HCT116 (cell line): ENCODE results near the gene MAU2. TPM values are rescaled to one million over a fixed set of nuclear protein-coding genes. Genes with fewer than 3 reads are reported as not detected.

ENCODE experiments used
- ATAC-seq: fragments of 200-7000 bp; cut with Tn5 transposase; 2 replicates; pipeline ENCODE4 v1.9.1; 2020; ENCODE audit warnings: mild to moderate bottlenecking, moderate library complexity
- BruUV-seq: library from RNA; stranded (reverse); fragments of 400-500 nt; replicated peaks from 2 replicates; lab custom pipeline; 2021; lab: Mats Ljungman, UMichigan
- CTCF ChIA-PET: fragments of 300-600 bp; sonication (Branson Sonifier 250); formaldehyde crosslinking; loops from one replicate; lab custom pipeline; 2021; ENCODE audit warnings: antibody characterized with exemption; lab: Charles Lee
- POLR2A ChIA-PET: fragments of 300-600, 350-600 bp; sonication (Branson Sonifier 250); formaldehyde crosslinking; loops from one replicate; lab custom pipeline; 2021; ENCODE audit warnings: antibody characterized with exemption; lab: Charles Lee
- RAD21 ChIA-PET, 2 experiments: fragments of 300-600 bp; sonication (Branson Sonifier 250); formaldehyde crosslinking; loops; one replicate each; lab custom pipeline; 2023; ENCODE audit warnings: low total read pairs in 2 of 2; ENCODE audit not compliant: uncharacterized antibody in 2 of 2, unreplicated experiment in 2 of 2, low non-redundant PET in 1 of 2; lab: Charles Lee
- DNase-seq: peaks from one replicate; pipeline ENCODE4 v3.0.0-alpha.2; 2010; ENCODE audit warnings: low read depth, low spot score
- H2AFZ ChIP-seq: fragments of 200-600 bp; shearing (Covaris generic), sonication (generic); 2 replicates; pipeline ENCODE4 v1.6.1; 2017; ENCODE audit warnings: low read depth, mixed run types, mixed read lengths, antibody characterized with exemption, low read length; ENCODE audit not compliant: poor library complexity, severe bottlenecking
- H3K27ac ChIP-seq: 2 replicates; pipeline ENCODE4 v1.5.1; 2012; ENCODE audit warnings: low read depth, low read length
- H3K27me3 ChIP-seq: fragments of 200-600 bp; sonication (generic); 2 replicates; pipeline ENCODE4 v1.6.1; 2016; ENCODE audit warnings: mixed run types, low read length, mixed read lengths; ENCODE audit not compliant: insufficient read depth
- H3K36me3 ChIP-seq, 2 experiments: fragments of 200-500 bp in 1 of 2; fragments of 200-600 bp in 1 of 2; sonication (Bioruptor generic) in 1 of 2; sonication (generic) in 1 of 2; 2 replicates each; pipeline versions ENCODE4 v1.5.1 to v1.6.1; 2014 to 2016; ENCODE audit warnings: low read length in 2 of 2, inconsistent platforms in 1 of 2, mixed read lengths in 1 of 2, mixed run types in 1 of 2; ENCODE audit not compliant: insufficient read depth in 2 of 2, control insufficient read depth in 1 of 2
- H3K4me1 ChIP-seq, 2 experiments: fragments of 200-600 bp in 1 of 2; sonication (generic) in 1 of 2; 2 replicates each; pipeline versions ENCODE4 v1.5.1 to v1.6.1; 2012 to 2017; ENCODE audit warnings: low read length in 2 of 2, inconsistent platforms in 1 of 2, mild to moderate bottlenecking in 1 of 2, mixed read lengths in 1 of 2, mixed run types in 1 of 2, moderate library complexity in 1 of 2; ENCODE audit not compliant: insufficient read depth in 2 of 2, control insufficient read depth in 1 of 2
- H3K4me2 ChIP-seq: fragments of 200-600 bp; sonication (generic); 2 replicates; pipeline ENCODE4 v1.6.1; 2017; ENCODE audit warnings: mixed run types, low read length, mixed read lengths
- H3K4me3 ChIP-seq, 2 experiments: fragments of 200-600 bp in 1 of 2; sonication (generic) in 1 of 2; replicated peaks in 1 of 2; 2 replicates each; pipeline ENCODE4 v1.5.1; 2011 to 2016; ENCODE audit warnings: low read length in 2 of 2, control low read depth in 1 of 2, low read depth in 1 of 2, mild to moderate bottlenecking in 1 of 2, mixed read lengths in 1 of 2, mixed run types in 1 of 2
- H3K79me2 ChIP-seq: fragments of 200-600 bp; sonication (generic); 2 replicates; pipeline ENCODE4 v1.6.1; 2017; ENCODE audit warnings: mild to moderate bottlenecking, mixed run types, low read length, moderate library complexity, mixed read lengths; ENCODE audit not compliant: insufficient read depth
- H3K9ac ChIP-seq: fragments of 200-600 bp; sonication (generic); 2 replicates; pipeline ENCODE4 v1.6.1; 2016; ENCODE audit warnings: low read length, mixed read lengths
- H3K9me2 ChIP-seq: fragments of 200-600 bp; sonication (generic), shearing (Covaris generic); 2 replicates; pipeline ENCODE4 v1.6.1; 2017; ENCODE audit warnings: mixed run types, mild to moderate bottlenecking, moderate library complexity; ENCODE audit not compliant: insufficient read depth
- H3K9me3 ChIP-seq, 2 experiments: fragments of 200-500 bp in 1 of 2; fragments of 200-600 bp in 1 of 2; sonication (Bioruptor generic) in 1 of 2; sonication (generic) in 1 of 2; 2 replicates each; pipeline ENCODE4 v1.6.1; 2014 to 2017; ENCODE audit warnings: low read length in 2 of 2, mixed read lengths in 2 of 2, inconsistent platforms in 1 of 2, low read depth in 1 of 2, mild to moderate bottlenecking in 1 of 2, mixed run types in 1 of 2, moderate library complexity in 1 of 2; ENCODE audit not compliant: control insufficient read depth in 1 of 2, insufficient read depth in 1 of 2
- H4K20me1 ChIP-seq: fragments of 200-600 bp; sonication (generic), shearing (Covaris generic); 2 replicates; pipeline ENCODE4 v1.6.1; 2017; ENCODE audit warnings: mixed run types, mild to moderate bottlenecking, moderate library complexity; ENCODE audit not compliant: insufficient read depth
- CTCF ChIP-seq, 3 experiments: fragments of 200-600 bp in 1 of 3; sonication (generic) in 1 of 3; IDR thresholded peaks in 2 of 3; conservative IDR thresholded peaks in 1 of 3; 2 replicates each; pipeline ENCODE4 v1.5.1; 2012 to 2017; ENCODE audit warnings: low read depth in 2 of 3, low read length in 2 of 3, antibody characterized with exemption in 1 of 3, borderline replicate concordance in 1 of 3, control low read depth in 1 of 3, mild to moderate bottlenecking in 1 of 3, mixed read lengths in 1 of 3, mixed run types in 1 of 3, moderate library complexity in 1 of 3; ENCODE audit not compliant: insufficient read depth in 1 of 3
- EGR1 ChIP-seq: IDR thresholded peaks from 2 replicates; pipeline ENCODE4 v1.6.1; 2012; ENCODE audit warnings: low read depth
- ELF1 ChIP-seq: IDR thresholded peaks from 2 replicates; pipeline ENCODE4 v1.6.1; 2012; ENCODE audit warnings: low read depth, borderline replicate concordance
- EZH2 ChIP-seq: fragments of 200-600 bp; sonication (generic); IDR thresholded peaks from 2 replicates; pipeline ENCODE4 v1.6.1; 2017; ENCODE audit warnings: antibody characterized with exemption, mixed run types
- EZH2phosphoT487 ChIP-seq: fragments of 200-600 bp; IDR thresholded peaks from 2 replicates; pipeline ENCODE4 v1.6.1; 2018; ENCODE audit warnings: antibody characterized with exemption, borderline replicate concordance
- FOSL1 ChIP-seq: IDR thresholded peaks from 2 replicates; pipeline ENCODE4 v1.6.1; 2012; ENCODE audit warnings: low read depth
- MAX ChIP-seq: IDR thresholded peaks from 2 replicates; pipeline ENCODE4 v1.6.1; 2012
- POLR2A ChIP-seq: IDR thresholded peaks from 2 replicates; pipeline ENCODE4 v1.7.0; 2011; ENCODE audit warnings: borderline replicate concordance; ENCODE audit not compliant: insufficient read depth, insufficient read length; ENCODE audit errors: extremely low read depth
- POLR2AphosphoS5 ChIP-seq: IDR thresholded peaks from 2 replicates; pipeline ENCODE4 v1.6.1; 2011; ENCODE audit warnings: mild to moderate bottlenecking, low read depth, low read length, moderate library complexity
- REST ChIP-seq: IDR thresholded peaks from 2 replicates; pipeline ENCODE4 v1.6.1; 2012; ENCODE audit warnings: low read depth
- TCF7L2 ChIP-seq: IDR thresholded peaks from 2 replicates; pipeline ENCODE4 v1.7.0; 2011; ENCODE audit warnings: borderline replicate concordance, inconsistent platforms; ENCODE audit not compliant: insufficient read depth, insufficient read length; ENCODE audit errors: extremely low read depth
- YY1 ChIP-seq: IDR thresholded peaks from 2 replicates; pipeline ENCODE4 v1.6.1; 2011; ENCODE audit warnings: low read length, low read depth, moderate library complexity, mild to moderate bottlenecking; ENCODE audit not compliant: insufficient replicate concordance; ENCODE audit errors: extremely low read depth
- ZBTB33 ChIP-seq: IDR thresholded peaks from 2 replicates; pipeline ENCODE4 v1.6.1; 2011; ENCODE audit warnings: mild to moderate bottlenecking, low read length, moderate library complexity; ENCODE audit not compliant: insufficient replicate concordance; ENCODE audit errors: extremely low read depth
- ZFX ChIP-seq: fragments of 450-650 bp; IDR thresholded peaks from 2 replicates; pipeline ENCODE4 v1.6.1; 2017
- intact Hi-C: fragments of 100-400 bp; cut with micrococcal nuclease; formaldehyde crosslinking; loops from 2 replicates; pipeline ENCODE4 v1.10.0; 2022
- total RNA-seq: library from RNA; stranded (reverse); gene quantifications from one replicate; pipeline ENCODE4 v1.2.1, GENCODE V29; 2021; ENCODE audit not compliant: unreplicated experiment

The MAU2 gene
- total RNA-seq, 1 experiment from 2014 or later = 36.2 TPM

- TF ChIP-seq CTCF (IDR thresholded peaks at IDR 0.05 in 2 of 3, conservative IDR thresholded peaks at IDR 0.05 in 1 of 3; ENCODE audit: borderline replicate concordance in 1 of 3, insufficient read depth in 1 of 3, low read depth in 2 of 3, low read length in 2 of 3) (no peak), EZH2phosphoT487 (no peak), POLR2AphosphoS5 (no peak)
Measured at GRCh38 chr19:19278315-19278714, 42.3 kb upstream of the MAU2 start (continued).

- ChIA-PET CTCF (no interaction called here), RAD21 (no interaction called here), POLR2A (no interaction called here)
- H3K9ac ChIP-seq = no peak overlapping the region
- H3K4me3 ChIP-seq = no peak overlapping the region
- H3K4me2 ChIP-seq = no peak overlapping the region
- DNase-seq (no peak), ATAC-seq (no peak)
- TF ChIP-seq REST (no peak), POLR2A (no peak), YY1 (no peak), ELF1 (no peak), EGR1 (no peak), ZFX (no peak), TCF7L2 (no peak), ZBTB33 (no peak), EZH2 (no peak), FOSL1 (no peak), MAX (no peak)
- no peaks in the 10 kb centered on the region for H3K4me1 ChIP-seq
- intact Hi-C loops = no loop called here
- no peaks in the 10 kb centered on the region for H3K79me2 ChIP-seq
- no peak overlapping the region for H3K27ac ChIP-seq
- H3K9me3 ChIP-seq = no peaks in the 10 kb centered on the region
- no peaks in the 10 kb centered on the region for H4K20me1 ChIP-seq
- no peaks in the 10 kb centered on the region for H3K9me2 ChIP-seq
- no TSS peak for BruUV-seq
- H3K27me3 ChIP-seq = no peaks in the 10 kb centered on the region
- peaks cover 7 to 16% of the 10 kb centered on the region in 2 experiments; a peak in 3 of 4 replicates for H3K36me3 ChIP-seq
- no peak overlapping the region for H2AFZ ChIP-seq
Measured at GRCh38 chr19:19279062-19279612, 41.5 kb upstream of the MAU2 start.
